DLD1 (cell line): ENCODE results near the gene PPP4C.

Experiments
- in situ Hi-C: cut with HindIII; loops from 2 replicates; pipeline ENCODE4 v1.10.0; 2017; ENCODE audit warnings: low sequenced_read_pairs

Gene PPP4C

DNA sequence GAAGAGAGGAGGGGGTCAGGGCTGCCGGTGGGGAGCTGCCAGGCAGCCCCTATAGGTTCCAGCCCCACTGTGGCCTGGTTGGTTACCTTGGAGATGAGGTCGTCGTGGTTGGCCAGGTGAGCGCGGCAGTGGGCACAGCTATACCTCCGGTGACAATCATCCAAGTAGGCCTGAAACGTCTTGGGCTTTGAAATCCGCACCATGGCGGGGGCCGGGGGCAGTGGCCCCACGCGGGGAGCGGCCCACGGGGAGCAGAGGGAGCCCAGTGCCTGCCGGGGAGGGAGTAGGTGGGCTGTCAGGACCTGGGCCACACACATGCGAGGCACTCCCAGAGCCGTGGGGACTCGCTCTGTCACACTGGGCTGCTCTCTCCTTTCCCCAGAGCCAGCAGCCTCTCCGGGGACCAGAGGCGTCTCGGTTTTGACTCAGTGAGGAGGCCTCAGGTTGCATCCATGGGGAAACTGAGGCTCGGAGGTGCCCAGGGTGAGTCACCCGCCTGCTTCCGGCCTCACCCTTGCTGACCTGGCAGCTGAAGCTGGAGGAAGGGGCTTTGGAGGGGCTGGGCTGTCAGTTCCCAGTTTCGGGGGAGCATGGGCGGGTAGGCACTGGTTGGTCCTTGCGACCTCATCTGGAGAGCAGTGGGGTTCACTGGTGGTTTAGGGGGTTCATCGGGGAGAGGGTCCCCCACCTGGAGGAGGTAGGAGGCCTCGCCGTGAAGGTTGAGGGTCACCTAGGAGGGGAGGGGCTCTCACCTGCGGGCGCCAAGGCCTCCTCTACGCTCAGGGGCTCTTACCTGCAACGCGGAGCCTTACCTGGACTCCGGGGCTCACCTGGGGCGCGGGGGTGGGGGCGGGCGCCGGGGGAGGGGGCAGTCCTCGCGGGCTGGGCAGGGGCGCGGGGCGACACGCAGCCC lies 19.6 kb downstream of the PPP4C start:
- in situ Hi-C loops, result no loop called here

DNA sequence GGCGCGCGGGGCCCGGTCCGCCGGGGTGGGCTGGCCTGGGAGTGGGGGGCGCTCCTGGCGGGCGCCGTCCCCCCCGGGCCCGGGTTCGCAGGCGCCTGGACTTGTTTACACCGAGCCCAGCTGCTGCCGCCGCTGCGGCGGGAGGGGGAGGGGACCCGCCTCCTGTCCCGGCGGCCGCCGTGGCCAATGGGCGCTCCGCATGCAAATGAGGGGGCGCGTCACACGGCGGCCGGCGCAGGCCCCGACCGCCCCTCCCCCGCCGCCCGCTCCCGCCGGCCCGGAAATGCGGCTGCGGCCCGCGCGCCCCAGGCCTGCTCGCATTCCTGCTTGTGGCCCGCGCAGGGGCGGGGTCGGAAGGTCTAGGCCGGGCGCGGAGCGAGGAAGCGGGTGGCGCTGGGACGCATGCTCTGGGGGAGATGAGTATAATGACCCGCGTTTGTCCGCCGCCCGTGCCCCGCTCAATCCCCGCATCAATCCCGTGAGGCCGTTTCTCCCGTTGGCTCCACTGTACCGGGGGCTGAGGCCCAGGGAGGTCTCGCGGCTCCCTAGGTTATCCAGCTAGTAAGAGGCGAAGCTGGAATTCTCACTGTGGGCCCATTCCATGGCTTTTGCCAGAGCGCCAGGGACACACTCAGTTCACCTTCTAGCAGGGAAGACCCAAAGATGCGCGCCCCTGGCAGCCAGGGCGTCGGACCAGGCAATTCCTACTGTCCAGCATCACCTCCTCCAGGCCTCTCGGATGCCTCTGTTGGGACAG lies 20.5 kb downstream of the PPP4C start, which contains the start of gene YPEL3:
Gene YPEL3, minus strand, starts transcription at position 109 of the 757 bp plus-strand sequence. CDS start 731 bp downstream, outside the sequence.
- in situ Hi-C loops, result no loop called here

DNA sequence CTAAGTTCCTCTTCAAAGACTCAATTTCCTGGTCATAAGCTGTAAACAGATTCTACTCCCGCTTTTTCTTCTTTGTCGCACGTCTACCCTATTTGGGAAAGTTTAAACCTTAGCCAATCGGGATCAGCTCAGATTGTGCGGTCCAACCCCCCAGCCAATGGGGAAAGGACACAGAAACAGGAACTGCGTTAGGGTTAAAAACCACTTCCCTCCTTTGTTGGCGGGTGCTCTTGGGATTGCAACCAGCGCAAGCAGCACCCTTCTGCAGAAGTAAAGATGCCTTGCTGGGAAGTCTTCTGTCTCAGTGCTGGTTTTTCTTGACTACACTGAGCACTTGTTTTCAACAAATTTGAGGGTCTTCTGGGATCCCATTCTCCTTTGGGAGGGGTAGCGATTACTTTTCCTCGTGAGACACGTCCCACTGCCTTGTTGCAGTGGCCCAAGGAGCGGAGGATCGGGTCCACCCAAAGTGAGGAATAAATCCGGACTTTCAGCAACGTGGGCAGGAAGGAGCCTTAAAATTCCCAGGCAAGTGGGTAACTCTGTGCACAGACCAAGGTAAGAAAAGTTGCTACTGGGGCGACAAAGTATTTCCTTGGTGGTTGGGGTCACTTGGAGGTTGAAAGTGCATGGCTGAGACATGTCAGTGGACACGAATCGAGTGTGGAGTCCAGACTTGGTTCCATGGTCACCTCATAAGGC lies 21.2 kb downstream of the PPP4C start:
- in situ Hi-C loops, result no loop called here

DNA sequence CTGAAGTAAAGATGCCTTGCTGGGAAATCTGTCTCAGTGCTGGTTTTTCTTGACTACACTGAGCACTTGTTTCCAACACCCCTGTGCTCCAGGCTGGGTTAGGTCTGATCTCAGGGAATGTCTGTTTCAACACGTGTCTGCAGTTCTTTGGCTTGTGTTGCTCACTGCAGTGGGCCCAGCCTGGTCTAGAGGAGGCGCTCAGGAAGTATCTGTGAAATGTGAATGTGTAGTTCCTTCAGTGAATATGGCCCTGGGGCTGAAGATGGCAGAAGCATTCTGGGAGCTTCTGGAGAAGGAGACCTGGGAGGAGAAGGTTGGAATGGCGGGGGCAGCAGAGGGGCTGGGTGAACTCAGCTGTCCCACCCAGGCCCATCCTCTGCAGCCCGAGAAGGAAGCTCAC lies 28.3 kb downstream of the PPP4C start:
- in situ Hi-C loops, result no loop called here

DNA sequence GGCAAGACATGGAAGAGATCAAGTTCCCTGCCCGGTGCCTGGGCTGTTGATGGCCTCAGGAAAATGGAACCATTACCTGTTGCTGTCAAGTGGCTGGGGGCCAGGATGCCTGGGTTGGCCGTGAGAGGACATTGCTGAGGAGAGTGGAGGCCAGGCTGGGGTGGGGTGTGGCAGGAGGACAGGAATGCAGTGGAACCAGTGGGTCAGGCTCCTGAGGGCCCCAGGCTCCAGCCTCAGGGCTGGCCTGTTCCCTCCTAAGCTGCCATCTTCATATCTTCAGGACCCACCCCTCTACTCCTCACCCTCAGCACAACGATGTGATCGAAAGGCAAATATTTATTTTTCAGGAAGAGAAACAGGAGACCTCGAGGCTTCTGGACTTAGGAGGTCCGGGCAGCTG lies 28.7 kb downstream of the PPP4C start:
- in situ Hi-C loops, result no loop called here

DNA sequence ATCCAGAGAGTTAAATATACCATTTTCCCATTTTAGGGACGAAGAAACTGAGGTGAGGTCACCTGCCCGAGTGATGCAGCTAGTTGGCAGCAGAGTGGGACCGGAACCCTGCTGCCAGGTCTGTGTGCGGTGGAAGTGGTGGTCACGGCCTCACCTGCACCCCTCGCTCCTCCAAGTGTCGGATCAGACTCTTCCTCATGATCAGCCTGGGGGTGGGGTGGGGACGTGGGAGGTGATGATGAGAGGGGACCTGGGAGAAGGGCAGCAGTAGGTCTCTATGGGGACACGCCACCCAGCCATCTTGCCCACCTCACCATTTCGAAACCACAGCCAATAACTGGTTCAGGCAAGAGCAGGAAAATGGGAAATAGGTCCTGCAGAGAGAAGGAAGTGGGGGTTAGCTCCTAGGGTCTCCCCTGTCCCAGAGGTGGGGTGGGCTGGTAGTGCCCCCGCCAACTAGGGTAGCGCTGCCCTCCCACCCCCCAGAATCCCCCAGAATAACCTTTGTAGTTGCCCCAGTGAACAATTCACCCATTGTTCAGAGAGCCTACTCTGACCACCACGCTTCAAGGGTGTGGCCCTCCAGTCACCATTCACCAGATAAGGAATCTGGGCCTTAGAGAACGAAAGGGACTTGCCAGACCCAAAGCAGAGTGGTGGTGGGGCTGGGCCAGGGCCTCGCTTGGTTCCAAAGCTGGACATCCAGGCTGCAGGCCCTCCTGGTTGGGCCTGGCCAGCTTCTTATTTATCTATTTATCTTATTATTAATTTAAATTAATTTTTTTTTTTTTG lies 32.5 kb downstream of the PPP4C start:
- in situ Hi-C loops, result no loop called here

DNA sequence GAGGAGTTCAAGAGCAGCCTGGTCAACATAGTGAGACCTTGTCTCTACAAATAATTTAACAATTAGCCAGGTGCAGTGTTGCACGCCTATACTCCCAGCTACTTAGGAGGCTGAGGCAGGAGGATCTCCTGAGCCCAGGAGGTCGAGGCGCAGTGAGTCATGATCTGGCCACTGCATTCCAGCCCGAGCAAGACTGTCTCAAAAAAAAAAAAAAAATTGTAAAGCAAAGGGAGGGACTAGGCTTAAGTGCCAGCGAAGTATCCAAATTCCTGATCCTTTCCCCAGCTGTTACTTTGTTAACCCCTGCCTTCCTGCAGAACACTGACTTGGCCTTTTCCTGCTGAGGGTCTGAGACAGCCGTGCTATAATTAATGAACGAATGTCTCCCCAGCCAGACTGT lies 34.9 kb downstream of the PPP4C start:
- in situ Hi-C loops, result no loop called here

DNA sequence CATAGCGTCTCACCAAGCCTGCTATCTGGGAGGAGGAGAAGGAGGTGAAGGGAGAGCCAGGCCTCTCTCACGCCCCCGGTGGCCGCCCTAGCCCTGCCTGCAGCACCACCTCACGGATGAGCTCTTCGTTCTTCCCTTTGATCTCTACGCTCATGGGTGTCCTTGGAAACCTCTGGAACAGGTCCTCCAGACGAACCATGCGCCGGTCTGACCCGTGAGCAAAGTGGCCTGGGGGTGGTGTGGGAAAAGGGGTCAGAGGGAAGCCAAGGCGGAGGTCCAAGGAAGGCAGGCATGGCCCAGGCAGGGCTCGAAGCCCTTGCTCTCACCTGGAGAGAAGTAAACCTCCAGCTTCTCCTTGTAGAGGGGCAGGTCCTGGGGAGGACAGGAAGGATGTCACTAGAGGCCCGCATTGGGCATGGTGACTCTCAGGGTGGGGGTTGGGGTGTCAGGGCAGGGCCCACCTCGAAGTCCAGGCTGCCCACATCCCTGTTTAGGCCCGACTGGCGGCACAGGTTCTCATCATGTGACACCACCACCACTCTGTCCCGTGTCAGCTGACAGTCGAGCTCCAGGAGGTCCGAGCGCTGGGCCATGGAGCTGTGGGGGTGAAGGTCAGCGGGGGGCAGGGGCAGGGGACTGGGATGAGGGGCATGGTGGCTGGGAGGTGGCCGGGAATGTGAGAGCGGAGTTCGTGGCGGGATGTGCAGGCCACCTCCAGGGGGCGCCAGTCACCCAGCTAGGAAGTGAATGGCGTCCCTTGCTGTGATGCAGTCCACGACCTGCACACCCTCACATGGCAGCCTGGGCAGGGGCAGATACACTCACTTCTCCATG lies 36.6 kb downstream of the PPP4C start:
- in situ Hi-C loops, result no loop called here

DNA sequence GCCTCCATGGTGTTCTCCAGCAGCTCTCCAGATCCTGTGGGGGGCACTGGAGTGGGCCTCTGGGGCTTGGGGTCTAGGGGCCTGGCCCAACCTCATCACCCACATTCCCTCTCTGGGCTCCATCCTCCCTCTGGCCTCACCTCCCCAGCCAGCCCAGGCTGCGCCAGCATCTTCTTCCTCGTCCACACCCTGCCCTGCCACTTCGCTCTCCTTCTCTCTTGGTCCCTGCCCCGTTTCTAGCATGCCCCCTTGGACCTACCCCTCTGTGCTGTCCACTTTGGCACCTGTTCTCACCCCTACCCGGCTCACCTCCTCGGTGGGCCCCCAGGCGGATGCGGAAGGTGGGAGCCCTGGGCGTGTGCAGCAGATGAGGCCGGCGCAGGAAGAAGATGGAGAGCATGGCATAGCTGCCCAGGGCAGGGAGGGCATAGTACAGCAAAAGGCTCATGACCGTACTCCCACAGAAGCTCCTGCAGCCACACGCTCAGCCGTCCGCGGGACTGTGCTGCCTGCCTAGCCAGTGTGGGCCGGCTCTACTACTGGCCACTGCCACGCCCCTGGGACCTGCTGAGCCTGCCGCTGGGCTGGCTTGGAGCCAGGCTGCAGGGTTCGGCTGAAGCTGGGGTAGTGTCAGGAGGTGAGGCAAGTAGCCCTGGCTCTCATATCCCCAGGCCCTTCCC lies 37.4 kb downstream of the PPP4C start, which contains the start of gene GDPD3:
Gene GDPD3, minus strand, starts transcription at position 507 of the 680 bp plus-strand sequence. Its CDS starts 59 bp downstream, at position 448.
- in situ Hi-C loops, result no loop called here

DNA sequence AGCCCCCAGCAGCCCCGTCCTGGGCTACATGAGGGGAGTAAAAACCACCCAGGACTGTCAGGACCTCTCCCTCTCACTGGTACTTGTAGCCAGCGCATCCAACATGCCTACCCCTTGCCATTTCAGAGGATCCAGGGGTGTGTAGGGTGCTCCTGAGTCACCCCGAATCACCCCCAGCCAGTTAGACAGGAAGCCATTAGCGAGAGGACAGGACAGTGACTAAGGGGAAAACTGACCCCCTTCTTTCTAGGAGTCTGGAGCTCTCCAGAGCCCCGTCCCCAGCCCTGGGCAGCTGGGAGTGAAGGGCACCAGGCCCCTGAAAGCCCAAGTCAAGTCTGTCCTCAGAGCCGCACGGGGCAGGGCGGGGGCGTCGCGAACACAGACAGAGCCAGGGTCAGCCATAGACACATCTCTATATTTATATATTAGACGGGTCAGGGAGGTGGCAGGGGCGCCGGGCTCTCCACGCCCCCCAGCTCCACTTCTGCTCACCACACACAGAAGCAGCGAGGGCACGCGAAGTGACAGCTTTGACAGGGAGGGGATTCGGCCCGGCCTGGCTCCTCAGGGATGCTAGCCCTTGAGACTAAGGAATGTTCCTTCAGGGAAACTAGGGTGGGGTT lies 38.0 kb downstream of the PPP4C start:
- in situ Hi-C loops, result no loop called here

DNA sequence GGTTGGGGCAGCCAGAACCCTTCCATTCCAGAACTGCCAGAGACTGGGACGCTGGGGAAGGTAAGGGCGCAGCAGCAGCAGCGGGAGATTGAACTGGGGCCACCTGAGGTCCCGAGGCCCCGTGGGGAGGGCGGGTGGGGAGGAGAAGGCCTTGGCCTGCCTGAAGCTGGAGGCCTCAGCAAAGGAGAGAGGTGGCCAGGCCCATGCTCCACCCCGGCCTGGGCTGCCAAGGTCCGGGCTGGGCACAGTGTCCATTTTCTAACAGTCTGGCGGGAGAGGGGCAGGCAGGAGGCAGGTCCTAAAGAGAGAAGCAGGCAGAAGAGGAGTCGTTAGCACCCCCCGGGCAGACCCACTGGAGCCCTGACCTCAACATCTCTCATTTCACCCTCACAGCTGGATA lies 38.6 kb downstream of the PPP4C start:
- in situ Hi-C loops, result no loop called here

DNA sequence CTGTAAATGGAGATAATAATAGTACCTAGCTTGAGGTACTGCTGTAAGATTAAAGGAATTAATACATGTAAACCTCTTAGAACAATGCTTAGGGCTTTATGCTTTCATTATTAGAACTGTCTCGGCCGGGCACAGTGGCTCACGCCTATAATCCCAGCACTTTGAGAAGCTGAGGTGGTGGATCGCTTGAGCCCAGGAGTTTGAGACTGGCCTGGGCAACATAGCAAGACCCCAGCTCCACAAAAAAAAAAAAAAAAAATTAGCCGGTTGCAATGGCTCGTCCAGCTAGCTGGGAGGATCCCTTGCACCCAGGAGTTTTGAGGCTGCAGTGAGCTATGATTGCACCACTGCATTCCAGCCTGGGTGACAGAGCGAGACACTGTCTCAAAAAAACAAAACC lies 39.0 kb downstream of the PPP4C start:
- in situ Hi-C loops, result loop anchor here (5.0 kb wide), 1 partner anchor 38 kb away; the partner anchor contains the start of gene PPP4C

DNA sequence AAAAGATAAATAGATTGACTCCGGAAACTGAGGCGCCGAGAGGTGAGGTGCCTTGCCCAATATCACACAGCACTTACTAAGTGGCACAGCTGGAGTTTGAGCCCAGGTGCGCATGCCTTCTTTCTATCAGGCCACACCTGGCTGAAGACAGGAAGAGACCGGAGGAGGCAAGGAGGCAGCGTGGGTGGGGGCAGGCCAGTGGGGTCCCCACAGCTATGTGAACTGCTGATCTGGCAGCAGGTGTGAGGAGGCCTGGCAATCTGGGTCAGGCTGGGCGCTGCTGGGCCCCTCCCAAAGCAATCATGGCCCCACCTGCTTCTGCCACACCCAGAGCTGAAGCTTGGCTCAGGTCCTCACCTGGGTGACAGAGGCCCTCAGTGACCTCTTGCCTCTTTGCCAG lies 39.4 kb downstream of the PPP4C start:
- in situ Hi-C loops, result loop anchor here (5.0 kb wide), 1 partner anchor 38 kb away; the partner anchor contains the start of gene PPP4C

DNA sequence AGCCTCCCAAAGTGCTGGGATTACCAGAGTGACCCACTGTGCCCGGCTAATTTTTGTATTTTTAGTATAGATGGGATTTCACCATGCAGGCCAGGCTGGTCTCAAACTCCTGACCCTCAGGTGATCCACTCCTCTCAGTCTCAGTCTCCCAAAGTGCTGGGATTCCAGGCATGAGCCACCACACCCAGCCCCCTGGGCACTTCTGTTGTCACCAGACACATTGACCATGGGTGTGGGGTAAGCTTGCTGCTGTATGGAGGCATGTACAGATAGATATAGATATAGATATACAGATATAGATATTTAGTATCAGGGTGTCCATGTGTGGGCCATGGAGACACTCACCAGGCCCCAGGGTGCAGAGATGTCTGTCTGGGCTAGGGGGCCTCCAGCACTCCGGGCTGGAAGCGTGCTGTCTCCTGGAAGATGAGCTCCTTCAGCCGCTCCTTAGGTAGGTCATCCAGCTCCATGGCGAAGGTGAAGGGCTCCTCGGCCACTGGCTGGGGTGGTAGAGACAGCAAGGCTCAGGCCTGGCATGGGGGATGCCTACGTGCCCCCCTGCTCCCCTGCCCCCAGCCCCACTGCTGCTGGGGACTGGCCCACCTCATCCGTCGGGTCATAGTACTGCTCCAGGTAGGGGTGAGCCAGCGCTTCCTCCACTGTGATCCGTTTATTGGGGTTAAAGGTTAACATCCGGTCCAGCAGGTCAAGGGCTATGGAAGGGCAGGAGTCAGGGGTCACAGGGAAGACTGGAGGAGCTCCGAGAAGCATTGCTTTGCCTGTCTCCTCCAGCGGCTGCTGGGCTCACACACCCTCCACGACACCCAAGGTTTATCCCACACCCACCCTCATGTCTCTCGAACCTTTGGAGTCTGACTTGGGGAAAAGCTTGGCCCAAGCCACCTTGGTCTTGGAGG lies 40.8 kb downstream of the PPP4C start:
- in situ Hi-C loops, result loop anchor here (5.0 kb wide), 1 partner anchor 39 kb away; the partner anchor contains the start of gene PPP4C

DNA sequence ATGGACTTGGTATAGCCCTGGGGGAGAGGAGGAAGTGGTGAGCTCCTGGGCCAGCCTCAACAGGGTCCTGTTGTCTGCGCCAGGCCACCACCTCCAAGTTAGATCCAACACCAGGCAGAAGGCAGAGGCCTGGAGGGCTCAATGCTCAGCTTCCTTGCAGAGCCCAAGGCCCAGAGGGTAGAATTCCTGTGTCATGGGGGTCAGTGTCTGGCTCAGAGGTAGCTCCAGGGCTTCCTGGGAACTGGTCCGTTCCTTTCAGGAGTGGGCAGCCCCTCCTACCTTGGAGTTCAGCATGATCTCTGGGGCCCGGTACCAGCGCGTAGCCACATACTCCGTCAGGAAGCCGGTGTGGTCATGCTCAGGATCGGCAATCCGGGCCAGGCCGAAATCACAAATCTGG lies 42.0 kb downstream of the PPP4C start:
- in situ Hi-C loops, result loop anchor here (5.0 kb wide), 1 partner anchor 40 kb away; the partner anchor contains the start of gene PPP4C

DNA sequence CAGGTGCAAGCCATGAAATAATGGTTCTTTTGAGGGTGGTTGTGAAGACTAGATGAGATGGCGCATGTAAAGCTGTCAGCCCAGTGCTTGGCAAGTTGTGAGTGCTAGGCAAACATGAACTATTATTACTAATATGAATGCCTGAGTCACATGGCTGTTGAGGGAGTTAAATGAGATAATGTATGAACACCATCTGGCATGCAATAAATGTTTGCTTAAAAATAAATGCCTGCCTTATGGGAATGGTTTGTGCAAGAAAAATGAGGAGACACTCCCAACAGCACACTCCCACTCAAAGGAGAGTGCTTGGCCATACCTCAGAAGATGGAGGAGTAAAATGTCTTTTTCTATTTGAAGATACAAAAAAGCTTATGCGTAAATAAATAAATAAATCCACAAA lies 43.6 kb downstream of the PPP4C start:
- in situ Hi-C loops, result loop anchor here (5.0 kb wide), 1 partner anchor 42 kb away; the partner anchor contains the start of gene PPP4C
